Fibroblast of skin of right quadriceps (primary cell): Measurements from ENCODE around the gene ENAH.

ENCODE experiments used
- DNase-seq: peaks from one replicate; pipeline ENCODE4 v3.0.0-alpha.2; 2013

The ENAH gene

DNA sequence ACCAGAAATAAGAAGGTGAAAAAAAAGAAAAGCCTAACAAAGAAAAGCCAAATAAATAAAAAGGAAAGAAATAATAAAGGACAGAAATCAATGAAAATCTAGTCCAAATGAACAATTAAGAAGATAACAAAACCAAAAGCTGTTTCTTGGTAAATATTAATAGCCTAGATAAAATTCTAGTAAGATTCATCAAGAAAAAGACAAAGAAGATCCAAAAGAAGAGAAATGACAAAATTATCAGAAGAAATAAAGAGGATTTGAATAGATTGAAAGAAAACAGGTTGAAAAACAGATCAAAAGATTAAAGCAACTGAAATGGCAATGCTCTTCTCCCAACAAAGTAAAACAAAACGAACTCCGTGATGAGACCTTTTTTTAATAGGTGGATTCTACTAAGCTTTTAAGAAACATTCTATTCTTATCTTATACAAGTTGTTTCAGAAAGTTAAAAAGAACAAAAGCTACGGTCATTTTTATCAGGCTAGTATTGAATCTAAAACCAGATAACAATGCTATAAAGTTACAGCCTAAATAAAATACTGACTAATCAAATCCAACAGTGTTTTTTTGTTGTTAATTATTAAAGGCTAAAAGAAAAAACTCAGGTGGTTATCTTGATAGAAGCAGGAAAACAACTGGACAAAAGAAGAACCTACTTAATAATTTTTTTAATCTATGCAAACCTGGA, 50.9 kb downstream of the ENAH start:
- no peak for DNase-seq

DNA sequence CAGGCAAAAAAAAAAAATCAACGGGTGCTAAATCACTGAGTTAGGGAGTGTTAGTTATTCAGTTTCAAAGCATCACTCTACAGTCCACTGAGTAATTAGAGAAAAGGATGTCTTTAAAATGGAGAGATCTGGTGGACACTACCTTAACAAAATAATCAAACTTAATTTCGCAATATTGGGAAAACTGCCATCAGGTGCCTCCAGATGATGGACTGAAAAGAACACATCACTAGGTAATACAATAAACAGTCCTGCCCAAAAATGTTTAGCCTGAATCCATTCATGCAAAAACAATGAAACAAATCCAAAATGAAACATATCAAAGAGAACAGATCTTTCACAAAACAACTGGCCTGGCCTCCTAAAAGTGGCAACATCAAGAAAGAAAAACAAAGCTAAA, 54.1 kb downstream of the ENAH start:
- no peak for DNase-seq

DNA sequence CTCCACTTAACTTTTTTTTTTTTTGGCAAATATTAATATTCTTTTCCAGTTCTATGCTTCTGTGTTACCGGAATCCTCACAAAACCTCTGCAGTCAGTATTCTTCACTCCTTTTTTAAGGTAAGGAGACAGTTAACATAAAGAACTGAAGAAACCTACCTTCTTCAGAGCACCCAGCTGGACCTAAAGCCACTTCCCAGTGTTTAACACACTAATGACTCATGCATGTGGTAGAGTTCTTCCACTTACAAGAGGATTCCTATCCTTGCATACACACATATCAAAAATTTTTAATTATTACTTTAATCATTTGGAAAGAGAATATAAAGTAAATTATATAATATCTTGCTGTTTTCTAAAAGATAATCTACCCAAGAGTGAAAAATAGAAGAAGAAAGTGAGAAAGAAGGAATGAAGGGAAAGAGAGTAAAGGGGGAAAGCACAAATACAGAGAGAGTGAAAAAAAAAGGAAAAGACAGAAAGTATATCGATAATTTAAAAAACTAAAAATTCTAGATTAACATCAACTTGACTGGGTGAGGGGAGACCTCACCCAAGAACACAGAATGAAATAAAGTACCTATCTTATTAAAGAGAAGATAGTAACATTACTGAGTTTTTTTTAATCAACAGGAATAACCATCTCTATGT, 54.9 kb downstream of the ENAH start:
- DNase-seq, result peak; percentile 43

DNA sequence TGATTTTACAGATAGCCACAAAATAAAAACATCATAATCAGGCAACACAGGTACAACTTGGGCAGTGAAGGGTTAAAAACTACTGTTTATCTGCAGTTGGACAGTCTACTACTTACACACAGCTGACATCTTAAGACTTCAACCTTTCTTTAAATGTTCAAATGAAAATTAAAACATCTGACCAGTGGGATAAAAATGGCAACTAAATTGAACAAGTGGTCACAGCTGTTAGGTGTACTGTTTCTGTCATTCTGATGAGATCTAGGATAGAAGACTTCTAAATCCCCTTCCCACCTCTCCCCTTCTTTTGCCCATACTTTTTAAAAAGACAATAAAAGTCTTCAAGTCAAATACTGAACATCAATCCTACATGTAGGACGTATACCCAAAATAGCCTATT, 56.2 kb downstream of the ENAH start:
- no peak for DNase-seq

DNA sequence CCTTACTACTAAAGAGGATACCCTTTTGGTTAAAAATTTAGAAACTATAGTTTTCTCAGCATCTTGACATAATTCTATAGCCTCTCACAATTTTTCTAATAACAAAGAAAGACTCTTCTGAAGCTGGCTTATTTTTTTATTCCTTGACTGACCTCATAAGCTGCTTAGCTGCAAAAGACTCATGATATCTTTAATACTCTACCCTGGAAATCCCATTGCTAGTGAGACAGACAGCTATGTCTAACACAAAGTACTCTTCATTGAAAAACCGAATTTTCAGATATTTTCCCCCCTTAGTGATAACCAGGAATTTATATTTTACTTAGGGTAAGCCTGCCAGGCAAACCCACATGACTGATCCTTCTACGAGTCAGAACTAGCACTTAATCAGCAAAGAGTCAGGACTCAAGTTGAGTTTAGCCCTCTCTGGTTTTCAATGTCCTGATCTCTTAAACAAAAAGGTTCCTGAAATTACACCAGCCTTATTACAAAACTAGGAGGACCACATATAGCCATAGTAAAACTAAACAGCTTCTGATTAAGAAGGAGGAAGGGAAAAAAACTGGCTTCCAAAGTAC, 56.9 kb downstream of the ENAH start:
- peak; percentile 30 for DNase-seq

DNA sequence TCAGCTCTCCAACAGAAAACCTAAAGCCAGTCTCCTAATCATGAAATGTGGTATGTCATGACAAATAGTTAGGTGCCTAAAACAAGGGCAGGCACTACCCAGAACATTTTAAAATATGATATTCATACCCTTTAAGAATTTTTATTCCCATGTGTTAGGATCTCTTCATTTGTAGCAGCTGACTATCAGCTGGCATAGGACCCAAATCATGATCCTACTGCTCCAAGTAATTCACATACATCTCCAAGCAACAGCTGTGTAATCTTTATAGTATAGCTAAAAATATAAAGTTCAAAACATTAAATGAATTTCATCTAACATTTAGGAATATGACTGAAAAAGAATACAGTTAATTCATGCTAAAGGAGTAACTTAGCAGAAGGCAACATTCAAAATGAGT, 57.5 kb downstream of the ENAH start:
- no peak for DNase-seq

DNA sequence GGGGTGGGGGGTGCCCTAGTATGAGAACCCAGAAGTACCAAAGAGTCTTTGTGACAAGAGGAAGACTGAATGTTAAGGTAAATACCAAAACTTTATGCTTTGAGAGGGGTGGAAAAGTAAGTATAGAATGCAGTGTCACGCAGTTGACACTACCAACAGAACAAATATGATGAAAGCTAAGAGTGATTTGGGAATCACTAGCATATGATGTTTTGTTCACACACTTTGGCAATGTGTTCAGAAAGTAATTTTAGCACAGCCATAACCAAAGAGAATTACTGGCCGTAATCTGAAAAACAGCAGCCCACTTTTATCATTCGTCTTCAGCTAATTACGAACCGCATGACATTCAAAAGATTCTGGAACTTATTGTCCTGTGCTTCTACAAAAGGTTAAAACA, 59.5 kb downstream of the ENAH start:
- DNase-seq, result no peak

DNA sequence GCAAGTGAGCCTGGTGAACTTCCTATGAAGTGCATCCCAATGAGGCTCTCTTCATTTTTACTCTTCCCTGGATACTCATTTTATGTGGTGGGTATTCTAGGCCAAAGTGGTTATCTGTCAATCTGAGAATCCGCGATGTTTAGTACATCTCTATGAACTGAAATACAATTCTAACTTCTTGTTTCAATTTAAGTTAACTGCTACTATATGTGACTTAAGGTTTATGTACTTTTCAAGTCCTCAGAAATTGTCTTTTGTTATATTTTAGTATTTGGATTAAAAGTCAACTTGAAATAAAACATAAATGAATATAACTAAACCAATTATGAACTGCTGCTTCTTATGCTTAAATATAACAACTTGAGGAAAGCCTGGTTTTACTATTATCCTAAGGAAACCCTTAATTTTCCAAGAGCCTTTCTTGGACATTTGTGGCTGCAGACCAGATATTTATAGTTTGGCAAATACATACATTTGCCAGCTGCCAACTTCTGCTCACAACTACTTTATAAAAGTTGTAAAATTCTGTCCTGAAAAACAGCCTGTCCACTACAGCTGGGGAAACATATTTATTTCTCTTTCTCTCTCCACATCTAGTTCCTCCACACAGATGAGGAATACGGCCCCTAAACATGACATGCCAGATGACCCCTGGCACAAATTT, 60.4 kb downstream of the ENAH start:
- no peak for DNase-seq

DNA sequence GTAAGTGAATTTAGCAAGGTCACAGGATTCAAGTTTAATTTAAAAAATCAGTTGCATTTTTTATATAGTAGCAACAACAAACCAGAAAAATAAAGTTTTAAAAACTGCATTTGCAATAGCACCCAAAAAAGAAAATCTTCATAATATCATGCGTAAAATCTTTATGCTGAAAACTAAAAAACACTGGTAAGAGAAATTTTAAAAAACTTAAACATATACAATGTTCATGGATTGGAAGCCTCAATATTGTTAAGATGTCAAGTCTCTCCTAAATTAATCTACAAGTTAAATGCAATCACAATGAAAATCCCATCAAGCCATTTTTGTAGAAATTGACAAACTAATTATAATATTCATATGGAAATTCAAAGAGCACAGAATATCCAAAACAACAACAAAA, 65.6 kb downstream of the ENAH start:
- DNase-seq, result no peak

DNA sequence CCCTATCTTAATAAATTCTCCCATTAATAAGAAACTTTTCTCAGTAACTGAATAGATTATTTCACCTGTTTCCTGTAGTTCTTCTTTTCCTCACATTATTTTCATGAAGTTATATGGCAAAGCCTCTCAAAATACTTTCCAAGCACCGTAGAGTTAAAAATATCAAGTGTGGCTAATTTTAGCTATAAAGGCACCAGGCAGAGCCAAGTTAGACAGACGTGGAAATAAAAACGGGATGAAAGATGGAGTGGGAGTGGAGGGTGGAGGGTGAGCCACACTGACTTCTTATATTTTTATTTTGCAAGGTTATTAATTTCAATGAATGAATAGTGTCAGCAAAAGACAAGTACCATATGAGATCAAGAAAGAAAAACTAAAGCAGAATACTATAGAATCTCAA, 71.7 kb downstream of the ENAH start:
- DNase-seq, result no peak

DNA sequence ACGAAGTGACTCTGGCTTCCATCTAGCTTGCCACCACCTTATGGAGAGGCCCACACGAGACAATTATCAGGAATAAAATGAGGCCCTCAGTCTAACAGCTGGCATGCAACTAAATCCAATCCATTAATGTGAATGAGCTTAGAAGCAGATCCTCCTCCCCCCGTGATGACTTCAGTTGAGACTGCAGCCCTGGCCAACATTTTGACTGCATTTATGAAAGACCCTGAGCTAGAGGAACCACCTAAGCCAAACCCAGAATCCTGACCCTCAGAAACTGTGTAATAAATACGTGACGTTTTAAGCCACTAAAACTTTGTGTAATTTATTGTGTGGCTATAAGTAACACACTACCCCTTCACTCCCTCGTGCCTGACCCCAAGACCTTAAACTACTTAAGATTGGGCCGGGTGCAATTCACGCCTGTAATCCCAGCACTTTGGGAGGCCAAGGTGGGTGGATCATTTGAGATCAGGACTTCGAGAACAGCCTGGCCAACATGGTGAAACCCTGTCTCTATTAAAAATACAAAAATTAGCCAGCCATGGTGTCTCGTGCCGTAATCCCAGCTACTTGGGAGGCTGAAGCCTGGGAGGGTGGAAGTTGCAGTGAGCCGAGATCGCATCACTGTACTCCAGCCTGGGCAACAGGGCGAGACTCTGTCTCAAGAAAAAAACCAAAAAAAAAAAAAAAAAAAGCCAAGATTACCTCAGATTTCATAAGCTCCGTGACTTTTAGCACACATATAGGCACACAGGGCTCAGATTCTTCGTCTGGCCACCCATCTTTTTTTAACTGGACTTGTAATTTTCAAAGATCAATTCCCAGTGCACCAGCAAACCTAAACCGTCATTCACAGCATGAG, 72.5 kb downstream of the ENAH start:
- no peak for DNase-seq

DNA sequence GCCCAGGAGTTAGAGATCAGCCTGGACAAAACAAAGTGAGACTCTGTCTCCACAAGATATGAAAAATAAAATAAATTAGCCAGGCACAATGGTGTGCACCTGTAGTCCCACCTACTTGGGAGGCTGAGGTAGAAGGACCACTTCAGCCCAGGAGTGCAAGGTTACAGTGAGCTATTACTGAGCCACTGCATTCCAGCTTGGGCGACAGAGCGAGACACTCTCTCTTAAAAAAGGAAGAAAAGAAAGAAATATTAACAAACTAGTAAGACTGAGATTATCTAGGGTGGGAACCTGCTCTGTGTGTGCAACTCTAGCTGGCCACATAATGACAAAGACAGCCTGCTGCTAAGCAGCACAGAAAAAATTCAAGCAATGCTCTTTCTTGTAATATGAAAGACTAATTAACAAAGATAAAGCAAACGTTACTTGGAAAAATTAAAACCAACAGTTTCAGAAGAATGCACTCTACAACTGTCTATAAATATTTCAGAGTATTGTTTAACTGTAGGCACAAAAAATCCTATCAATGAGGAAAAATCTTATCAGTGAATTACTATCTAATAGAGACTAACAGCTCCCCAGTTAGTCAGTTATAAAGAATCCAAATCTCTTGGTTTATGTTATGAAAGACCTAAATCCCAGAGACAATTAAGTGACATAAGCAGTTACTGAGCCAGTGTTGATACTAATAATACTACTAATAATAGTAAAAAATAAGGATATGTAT, 74.5 kb downstream of the ENAH start:
- no peak for DNase-seq

DNA sequence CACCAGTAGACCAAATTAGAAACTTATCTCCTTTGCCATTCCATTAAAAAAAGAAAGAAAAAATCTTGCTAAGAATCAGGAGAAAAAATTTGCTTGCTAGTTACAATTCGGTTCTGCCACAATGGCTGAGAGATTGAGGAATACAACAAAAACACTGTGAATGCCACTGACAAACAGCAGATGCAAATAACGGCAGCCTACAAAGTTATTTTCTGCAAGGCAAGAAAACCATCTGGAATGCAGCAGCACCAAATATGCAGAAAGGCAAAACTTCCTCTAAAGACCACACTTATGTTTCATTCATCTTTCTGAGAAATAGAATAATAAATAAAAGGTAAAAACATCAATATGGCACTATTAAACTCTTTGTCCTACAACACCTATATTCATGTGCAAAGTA, 75.7 kb downstream of the ENAH start:
- DNase-seq, result no peak

DNA sequence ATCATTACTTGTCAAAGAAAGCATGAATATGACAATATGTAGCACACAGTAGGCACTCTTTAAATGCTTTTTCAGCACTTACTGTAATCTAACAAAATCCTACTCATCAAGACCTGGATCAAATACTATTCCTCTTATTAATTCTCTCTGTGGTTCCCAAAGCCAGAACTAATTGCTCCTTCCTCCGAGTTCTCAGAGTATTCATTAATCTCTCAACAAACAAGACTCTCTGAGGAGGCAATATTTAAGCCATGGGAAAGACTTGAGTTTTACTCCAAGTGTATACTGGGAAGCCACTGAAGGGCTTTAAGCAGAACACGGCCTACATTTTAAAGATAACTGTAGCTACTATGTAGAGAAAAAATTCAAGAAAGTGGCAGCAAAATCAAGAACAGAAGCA, 79.7 kb downstream of the ENAH start:
- no peak for DNase-seq

DNA sequence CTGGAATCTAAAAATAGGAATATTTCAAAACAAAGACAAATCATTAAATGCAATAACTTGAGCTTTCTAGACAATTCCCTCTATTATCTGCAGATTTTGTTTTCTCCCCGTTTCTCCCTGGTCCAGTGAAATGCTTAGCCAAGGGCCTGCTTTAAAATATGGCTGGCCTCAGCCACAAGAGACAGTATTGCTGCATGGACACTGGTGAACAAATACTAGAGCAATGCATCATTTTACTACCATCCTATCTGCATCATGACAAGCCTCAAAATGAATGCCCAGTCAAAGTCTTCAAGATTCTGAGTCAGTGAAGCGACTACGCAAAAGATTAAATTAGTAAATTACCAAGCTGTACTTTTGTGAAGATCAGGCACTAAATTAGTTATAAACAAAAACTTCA, 80.5 kb downstream of the ENAH start:
- DNase-seq, result peak; percentile 47

DNA sequence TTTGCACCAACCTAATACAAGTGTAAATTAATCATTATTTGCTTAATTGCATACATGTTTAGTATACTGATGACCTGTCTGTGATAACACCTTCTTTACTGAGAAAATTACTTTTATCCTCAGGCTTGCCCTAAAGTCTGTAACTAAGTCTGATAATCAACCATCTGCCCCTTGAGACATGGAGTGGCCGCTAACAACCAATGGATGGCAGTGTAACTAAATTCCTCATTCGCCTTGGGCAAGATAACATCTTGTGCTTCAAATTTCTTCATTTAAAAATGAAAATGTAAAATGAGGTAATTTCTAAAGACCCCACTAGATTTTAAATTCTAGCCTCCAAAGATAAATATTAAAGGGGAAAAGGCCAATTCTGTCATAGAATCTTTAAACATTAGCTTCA, 85.1 kb downstream of the ENAH start:
- DNase-seq, result no peak

DNA sequence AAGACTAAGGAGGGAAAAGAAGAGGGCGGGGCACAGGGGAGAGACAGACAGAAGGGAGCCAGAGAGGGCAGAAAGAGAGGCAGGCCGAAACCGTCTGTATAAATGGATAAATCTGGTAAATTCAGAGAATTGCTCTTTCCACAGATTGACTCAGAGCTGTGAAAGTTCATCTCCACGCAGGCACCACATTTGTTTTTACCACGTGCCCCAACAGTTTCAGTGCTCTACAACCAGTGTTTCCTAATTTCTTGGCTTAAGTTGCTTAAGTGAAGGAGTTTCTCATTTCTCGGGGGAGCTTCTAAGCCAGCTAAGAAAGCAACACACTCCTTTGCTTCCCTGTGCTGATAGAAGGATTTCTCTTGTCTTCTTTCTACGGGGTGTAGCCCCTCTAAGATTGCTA, 87.1 kb downstream of the ENAH start:
- DNase-seq, result no peak

DNA sequence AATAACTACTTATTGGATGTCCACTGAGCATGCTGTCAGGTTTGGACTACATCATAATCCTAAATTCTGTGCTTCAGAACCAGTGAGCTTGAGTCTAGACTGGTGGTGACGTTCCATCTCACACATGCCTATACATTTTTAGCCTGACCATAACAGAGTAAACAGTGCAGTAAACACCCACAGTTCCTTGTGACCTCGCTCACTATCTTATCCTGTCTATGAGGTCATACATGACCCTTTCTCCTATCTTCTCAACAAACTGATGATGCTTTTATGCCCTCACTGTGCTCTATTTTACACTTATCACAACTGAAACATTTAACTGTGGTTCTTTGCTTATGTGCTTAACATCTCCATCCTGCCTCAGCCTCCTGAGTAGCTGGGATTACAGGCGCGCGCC, 91.2 kb downstream of the ENAH start:
- DNase-seq, result no peak

DNA sequence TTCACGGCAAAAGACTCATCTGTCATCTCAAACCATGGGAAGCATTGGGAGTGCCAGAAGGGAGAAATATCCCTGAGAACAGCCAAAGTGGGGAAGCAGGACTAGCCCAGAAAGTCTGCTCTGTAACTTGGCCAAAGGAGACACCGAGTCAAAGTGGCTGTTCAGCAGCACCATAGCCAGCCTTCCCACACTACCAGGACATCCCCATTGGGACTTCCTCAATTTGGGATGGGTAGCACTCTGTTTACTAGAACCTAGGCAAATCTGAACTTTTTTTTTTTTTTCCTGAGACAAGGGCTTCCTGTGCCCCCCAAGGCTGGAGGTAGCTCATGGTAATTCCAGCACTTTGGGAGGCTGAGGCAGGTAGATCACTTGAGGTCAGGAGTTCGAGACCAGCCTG, 93.0 kb downstream of the ENAH start:
- no peak for DNase-seq

DNA sequence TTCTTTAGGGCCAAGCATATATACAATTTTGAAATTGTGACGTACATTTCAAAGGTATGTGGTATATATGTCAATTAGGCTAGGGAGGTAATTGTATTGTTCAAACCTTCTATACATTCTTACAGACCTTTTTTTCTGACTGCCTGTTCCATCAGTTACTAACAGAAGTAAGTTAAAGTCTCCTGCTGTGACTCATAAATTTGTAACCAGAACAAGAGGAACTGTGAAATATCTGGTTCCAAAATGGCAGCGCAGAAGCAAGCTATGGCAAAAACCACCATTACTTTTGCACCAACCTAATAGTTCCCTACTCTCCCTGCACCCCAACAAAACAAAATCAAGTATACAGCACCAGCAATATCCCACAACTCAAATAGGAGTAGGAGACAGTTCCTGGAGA, 93.6 kb downstream of the ENAH start:
- no peak for DNase-seq

DNA sequence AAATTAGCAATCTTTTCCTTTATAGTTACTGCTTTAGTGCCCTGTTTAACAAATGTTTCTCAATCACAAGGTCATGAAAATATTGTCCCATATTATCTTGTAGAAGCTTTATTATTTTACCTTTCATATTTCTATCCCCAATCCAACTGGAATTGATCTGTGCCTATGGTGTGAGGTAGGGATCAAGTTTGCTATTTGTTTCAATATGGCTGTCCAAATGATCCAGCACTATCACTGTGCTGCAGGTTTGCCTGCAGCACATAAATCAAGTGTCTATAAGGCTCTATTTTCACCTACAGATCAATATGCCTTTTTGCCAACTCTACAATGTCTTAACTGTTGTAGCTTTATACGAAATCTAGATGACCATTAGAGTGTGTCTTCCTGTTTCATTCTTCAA, 96.2 kb downstream of the ENAH start:
- no peak for DNase-seq

DNA sequence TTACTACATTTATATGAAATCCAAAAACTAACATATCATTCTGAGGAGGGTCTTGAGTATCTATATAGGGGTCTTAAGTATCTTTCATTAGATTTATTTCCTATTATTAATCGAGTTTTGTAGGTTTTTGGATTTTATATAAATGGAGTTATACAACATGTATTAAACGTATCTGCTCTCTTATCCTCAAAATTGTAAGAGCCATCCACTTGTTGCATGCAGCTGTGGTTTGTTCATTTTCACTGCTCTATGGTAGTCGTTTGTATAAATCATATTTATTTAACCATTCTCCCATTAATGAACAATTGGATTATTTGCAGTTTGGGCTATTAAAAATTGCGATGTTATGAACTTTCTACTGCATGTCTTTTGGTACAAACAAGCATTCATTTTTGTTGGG, 97.1 kb downstream of the ENAH start:
- DNase-seq, result no peak
